BJ (cell line): ENCODE results near the gene CCDC171. TPM values are rescaled to one million over a fixed set of nuclear protein-coding genes. Genes with fewer than 3 reads are reported as not detected.

Experiments
- CTCF ChIA-PET: fragments of 350-600 bp; formaldehyde crosslinking; extraction: SDS; loops from one replicate; lab custom pipeline; 2021; ENCODE audit warnings: antibody characterized with exemption, inconsistent platforms; lab: Yijun Ruan, JAX
- POLR2A ChIA-PET: fragments of 300-600 bp; sonication (Branson Sonifier 250); formaldehyde crosslinking; extraction: SDS; loops from one replicate; lab custom pipeline; 2021; ENCODE audit warnings: antibody characterized with exemption; lab: Charles Lee
- DNase-seq: peaks from one replicate; pipeline ENCODE4 v3.0.0-alpha.2; 2011; ENCODE audit warnings: low read depth
- H3K27me3 ChIP-seq: 2 replicates; pipeline ENCODE4 v1.6.0; 2011; ENCODE audit warnings: low read length; ENCODE audit not compliant: control insufficient read depth, insufficient read depth
- H3K36me3 ChIP-seq: 2 replicates; pipeline ENCODE4 v1.5.1; 2011; ENCODE audit warnings: low read length; ENCODE audit not compliant: control insufficient read depth, insufficient read depth
- H3K4me3 ChIP-seq: 2 replicates; pipeline ENCODE4 v1.5.1; 2011; ENCODE audit warnings: low read depth, mild to moderate bottlenecking, control low read depth, low read length
- polyA plus RNA-seq: library from polyadenylated mRNA; depleted of rRNA; stranded (reverse); fragments of >200 nt; gene quantifications from 2 replicates; pipeline ENCODE4 v1.2.3, GENCODE V29; 2011; rRNA removed
- small RNA-seq: library from RNA; depleted of rRNA; stranded (forward); fragments of <200 nt; gene quantifications from one replicate; pipeline ENCODE3, GENCODE V24; 2012; ENCODE audit warnings: low replicate concordance, low read depth; ENCODE audit not compliant: insufficient read length
- TF ChIP-seq, protein P1 (sequence below): IDR thresholded peaks from 2 replicates; pipeline ENCODE4 v1.5.1; 2011; ENCODE audit warnings: low read depth, mild to moderate bottlenecking, control low read depth, inconsistent platforms, low read length, moderate library complexity; ENCODE audit not compliant: insufficient read depth

CCDC171 gene
- polyA plus RNA-seq, 1 experiment, result 0.39 TPM

DNA sequence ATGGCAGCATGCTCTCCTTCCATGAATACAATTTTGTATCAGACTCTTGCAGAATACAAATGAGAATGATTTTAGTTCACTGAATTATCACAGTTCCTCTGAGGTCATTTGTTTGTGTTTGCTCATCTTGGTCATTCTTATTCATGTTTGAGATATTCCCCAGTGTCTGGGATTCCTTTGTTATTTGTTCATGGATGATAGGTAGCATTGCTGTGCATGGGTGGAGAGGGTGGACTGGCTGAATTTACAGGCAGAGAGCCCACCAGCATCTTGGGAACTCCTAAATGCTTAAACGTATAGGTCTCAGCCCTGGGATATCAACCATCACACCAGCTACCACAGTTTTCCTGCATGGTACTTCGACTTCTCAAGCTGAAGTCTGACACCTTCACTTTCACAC, 459.8 kb downstream of the CCDC171 start:
- CTCF ChIA-PET, result interaction anchor here (1.1 kb wide), 1 partner anchor 16 kb away, joined by 3 read pairs; no protein-coding TSS in a partner anchor
- no peak for DNase-seq

DNA sequence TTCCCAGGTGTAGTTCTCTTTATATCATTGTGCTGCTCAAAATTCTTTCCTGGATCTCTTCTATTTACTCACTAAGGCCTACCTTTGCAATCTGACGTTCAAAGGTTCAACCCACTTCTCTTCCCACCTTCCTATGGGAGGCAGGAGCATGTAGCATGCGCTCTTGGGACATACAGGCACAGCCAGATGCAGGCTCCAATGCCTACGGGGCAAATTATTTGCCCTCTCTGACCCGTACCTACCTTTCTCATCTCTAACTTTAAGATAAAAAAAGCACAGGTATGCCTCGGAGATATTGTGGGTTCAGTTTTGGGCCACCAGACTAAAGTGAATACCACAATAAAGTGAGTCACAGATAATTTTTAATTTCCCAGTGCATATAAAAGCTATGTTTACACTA, 460.5 kb downstream of the CCDC171 start:
- CTCF ChIA-PET, result interaction anchor here (0.7 kb wide), 1 partner anchor 132 kb away, joined by 3 read pairs; no protein-coding TSS in a partner anchor
- POLR2A ChIA-PET, result no interaction called here
- TF ChIP-seq, protein P1, sequence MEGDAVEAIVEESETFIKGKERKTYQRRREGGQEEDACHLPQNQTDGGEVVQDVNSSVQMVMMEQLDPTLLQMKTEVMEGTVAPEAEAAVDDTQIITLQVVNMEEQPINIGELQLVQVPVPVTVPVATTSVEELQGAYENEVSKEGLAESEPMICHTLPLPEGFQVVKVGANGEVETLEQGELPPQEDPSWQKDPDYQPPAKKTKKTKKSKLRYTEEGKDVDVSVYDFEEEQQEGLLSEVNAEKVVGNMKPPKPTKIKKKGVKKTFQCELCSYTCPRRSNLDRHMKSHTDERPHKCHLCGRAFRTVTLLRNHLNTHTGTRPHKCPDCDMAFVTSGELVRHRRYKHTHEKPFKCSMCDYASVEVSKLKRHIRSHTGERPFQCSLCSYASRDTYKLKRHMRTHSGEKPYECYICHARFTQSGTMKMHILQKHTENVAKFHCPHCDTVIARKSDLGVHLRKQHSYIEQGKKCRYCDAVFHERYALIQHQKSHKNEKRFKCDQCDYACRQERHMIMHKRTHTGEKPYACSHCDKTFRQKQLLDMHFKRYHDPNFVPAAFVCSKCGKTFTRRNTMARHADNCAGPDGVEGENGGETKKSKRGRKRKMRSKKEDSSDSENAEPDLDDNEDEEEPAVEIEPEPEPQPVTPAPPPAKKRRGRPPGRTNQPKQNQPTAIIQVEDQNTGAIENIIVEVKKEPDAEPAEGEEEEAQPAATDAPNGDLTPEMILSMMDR, result no peak

More for the DNA sequence above, 459.8 kb downstream of the CCDC171 start:
- TF ChIP-seq, protein P1, result no peak
- POLR2A ChIA-PET, result no interaction called here
- no peak overlapping the region for H3K4me3 ChIP-seq
- H3K27me3 ChIP-seq, result no peaks in the 10 kb centered on the region
- no peaks in the 10 kb centered on the region for H3K36me3 ChIP-seq

DNA sequence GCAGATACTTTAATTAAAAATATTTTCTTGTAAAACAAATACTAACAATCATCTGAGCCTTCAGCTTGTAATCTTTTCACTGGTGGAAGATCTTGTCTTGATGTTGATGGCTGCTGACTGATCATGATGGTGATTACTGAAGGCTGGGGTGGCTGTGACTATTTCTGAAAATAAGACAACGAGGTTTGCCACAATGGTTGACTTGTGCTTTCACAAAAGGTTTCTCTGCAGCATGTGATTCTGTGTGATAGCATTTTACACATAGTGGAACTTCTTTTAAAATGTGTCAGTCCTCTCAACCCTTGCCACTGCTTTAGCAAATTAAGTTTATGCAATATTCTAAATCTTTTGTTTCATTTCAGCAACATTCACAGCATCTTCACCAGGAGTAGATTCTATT, 461.0 kb downstream of the CCDC171 start:
- Histone ChIP-seq H3K4me3 (no peak overlapping the region), H3K36me3 (no peaks in the 10 kb centered on the region), H3K27me3 (no peaks in the 10 kb centered on the region)
- ChIA-PET POLR2A (no interaction called here), CTCF (no interaction called here)
- no peak for DNase-seq
- TF ChIP-seq, protein P1, result no peak

More for the DNA sequence above, 460.5 kb downstream of the CCDC171 start:
- H3K4me3 ChIP-seq, result no peak overlapping the region
- no peaks in the 10 kb centered on the region for H3K36me3 ChIP-seq
- no peaks in the 10 kb centered on the region for H3K27me3 ChIP-seq
- DNase-seq, result no peak

DNA sequence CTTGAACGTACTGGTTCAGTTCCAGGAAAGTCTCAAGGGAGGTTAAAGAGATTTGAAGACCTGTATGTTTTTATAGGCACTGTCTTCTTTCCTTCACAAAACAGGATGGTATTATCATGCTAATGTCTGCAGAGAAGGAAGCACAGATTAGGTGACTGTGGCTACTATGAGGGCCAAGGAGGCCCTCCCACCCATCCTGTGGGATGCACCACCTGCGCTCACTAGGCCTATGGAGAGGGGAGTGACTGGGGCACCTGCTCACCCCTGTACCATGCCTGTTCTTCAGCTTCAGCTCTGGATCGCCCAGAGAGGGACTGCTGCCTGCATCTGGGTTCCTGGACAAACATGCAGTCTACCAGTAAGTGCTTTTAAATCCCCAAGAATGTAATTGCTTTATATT, 469.4 kb downstream of the CCDC171 start:
- TF ChIP-seq, protein P1, result no peak
- H3K4me3 ChIP-seq, result no peak overlapping the region
- CTCF ChIA-PET, result no interaction called here
- POLR2A ChIA-PET, result no interaction called here
- no peaks in the 10 kb centered on the region for H3K27me3 ChIP-seq
- no peaks in the 10 kb centered on the region for H3K36me3 ChIP-seq
- DNase-seq, result no peak

DNA sequence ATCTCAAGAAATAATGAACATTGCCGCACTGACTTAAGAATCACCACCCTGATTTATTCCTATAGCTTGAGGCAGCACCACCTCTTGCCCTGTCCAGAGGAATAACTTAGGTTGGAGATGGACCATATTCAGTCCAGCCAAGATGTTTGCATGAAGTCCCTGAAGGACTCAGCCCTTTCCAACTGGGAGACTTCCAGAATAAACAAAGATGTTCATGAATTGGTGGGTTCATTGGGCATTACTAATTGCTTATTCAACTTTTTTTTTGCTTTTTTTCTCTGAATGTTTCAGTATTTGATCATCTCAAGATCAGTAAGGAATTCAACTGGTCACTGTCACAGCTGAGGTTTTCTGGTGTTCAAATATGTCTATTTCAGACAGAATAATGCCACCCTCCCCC, 470.6 kb downstream of the CCDC171 start:
- Histone ChIP-seq H3K36me3 (no peaks in the 10 kb centered on the region), H3K27me3 (no peaks in the 10 kb centered on the region), H3K4me3 (no peak overlapping the region)
- no peak for DNase-seq
- ChIA-PET POLR2A (no interaction called here), CTCF (interaction anchor here (0.9 kb wide), 1 partner anchor 9 kb away, joined by 3 read pairs; no protein-coding TSS in a partner anchor)
- TF ChIP-seq, protein P1, result no peak

Small RNAs within 50 kb of the gene (small RNA-seq; reads per million reads assigned to genes)
- not detected for gene AL513423.1
- not detected for gene HMGN2P16
- gene RN7SL98P, result not detected
- gene RNU6-14P, result not detected
- not detected for gene RNU6-246P

Other genes with a start within 250 kb of the CCDC171 start
- 5.1 and 9.2 TPM in 2 replicates for gene TTC39B, start 245.8 kb upstream of the CCDC171 start, polyA plus RNA-seq
- 12.5 and 27.3 TPM in 2 replicates for gene SNAPC3, start 130.2 kb upstream of the CCDC171 start, polyA plus RNA-seq
- 10.2 and 28.1 TPM in 2 replicates for gene PSIP1, start 42.1 kb upstream of the CCDC171 start, polyA plus RNA-seq